ENCODE data around the gene TOR1AIP1.

DNA sequence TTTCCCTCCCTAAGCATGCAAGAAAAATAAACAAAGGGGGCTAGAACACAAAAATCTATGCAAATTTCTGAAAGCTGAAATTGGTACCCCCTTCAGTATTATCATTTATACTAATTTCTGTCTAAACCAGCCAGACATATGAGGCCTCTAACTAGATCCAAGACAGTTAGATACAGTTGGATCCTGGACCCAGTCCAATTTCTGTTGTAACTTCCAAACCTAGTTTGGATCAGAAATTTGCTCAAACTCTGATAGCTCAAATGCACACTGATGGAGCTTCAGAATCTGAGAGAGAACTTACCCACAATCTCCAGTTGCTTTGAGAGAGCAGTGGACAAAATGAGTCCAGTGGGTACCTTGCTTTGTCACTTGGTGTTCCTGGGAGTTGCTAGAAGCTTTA is 84.5 kb downstream of the TOR1AIP1 start:
- TF ChIP-seq POLR2A (IDR thresholded peaks at IDR 0.05; ENCODE audit: low read length) (no peak), GATA1 (IDR thresholded peaks at IDR 0.05; ENCODE audit: low read depth, low read length) (no peak)

Data from erythroblast (primary cell).